GM18909 (cell line): ENCODE measurements around the gene LINC01488.

Source experiments
- ATAC-seq: cut with Tn5 transposase; IDR thresholded peaks from one replicate; pipeline ENCODE4 v1.9.1; 2021; ENCODE audit warnings: mild to moderate bottlenecking; ENCODE audit not compliant: unreplicated experiment, poor library complexity

LINC01488 gene

DNA sequence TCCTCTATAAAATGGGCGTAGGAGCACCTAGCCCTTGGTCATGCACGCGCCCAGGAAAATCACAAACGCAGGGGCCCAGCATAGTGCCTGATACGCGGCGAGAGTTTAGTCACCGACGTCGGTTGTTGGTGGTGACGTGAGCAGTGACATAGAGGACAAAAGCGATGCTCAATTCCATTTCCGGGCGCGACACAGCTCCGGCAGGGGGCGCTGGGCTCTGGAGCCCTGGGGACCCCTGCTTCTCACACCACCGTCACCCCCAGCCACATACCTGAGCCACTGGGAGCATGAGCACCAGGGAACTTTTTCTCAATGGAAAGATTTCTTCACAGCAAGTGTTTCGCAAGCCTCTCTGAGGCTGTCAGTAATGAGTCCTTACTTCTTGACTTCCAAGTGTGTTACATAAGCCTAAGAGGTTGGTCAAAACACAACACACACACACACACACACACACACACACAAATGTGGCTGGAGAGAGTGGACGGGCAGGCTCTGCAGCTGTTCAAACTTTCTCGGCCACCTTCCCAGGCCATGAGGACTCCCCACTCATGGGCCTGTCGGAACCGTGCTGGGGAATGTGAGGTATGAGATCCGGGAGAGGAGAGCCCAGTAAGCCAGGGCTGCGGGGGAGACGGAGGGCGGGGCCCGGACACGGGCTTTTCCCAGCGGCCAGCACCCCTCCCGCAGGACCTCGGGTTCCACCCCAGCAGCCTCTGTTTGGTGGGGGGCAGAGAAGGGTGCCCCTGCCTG is 36.9 kb upstream of the LINC01488 start:
- ATAC-seq, result no peak

DNA sequence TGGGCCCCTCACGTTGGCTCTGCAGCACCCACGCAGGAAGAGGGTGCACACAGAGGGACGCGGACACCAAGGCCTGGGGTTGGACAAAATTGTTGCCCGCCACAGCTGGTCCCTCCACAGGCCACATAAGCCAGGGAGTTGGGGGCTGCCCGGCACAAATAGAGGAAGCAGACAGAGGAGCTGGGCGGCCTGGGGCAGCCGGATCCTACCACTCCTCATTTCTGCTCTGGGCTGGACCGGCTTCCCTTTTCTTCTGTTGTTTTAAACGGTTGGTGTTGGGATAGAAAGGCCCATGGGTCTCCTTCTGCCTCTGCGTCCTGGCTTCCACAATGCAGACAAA is 36.4 kb upstream of the LINC01488 start:
- no peak for ATAC-seq

DNA sequence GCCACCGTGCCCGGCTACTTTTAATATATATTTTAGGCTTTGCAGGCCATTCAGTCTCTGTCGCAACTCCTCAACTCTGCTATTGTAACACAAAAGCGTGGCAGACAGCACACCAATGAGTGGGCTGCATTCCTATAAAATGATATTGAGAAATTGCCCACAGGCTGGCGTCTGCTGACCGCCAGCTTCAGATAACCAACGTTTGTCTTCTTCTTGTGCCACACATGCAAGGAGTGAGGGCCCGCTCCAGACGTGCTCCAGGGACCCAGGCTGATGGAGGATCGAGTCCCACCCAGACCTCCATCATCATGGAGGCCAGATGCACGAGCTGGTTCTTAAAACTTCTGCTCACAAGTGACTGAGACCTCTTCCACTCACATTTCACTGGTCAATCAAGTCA is 35.4 kb upstream of the LINC01488 start:
- ATAC-seq, result no peak

DNA sequence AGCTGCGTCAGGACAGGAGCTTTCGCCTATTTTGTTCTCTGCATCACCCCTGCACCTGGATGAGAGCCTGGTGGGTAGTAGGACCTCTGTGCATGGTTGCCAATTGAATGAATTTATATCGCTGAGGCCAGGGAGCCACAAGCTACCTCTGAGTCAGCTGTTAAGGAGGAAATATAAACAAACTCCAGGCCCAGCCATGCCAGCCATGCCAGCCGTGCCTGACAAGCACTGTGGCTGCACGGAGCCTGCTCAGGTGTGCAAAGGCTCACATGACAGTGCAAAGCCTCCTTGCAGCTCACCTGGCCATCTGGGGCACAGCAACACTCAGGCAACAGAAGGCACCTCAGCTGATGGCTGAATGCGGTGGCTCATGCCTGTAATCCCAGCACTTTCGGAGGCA is 33.7 kb upstream of the LINC01488 start:
- no peak for ATAC-seq

DNA sequence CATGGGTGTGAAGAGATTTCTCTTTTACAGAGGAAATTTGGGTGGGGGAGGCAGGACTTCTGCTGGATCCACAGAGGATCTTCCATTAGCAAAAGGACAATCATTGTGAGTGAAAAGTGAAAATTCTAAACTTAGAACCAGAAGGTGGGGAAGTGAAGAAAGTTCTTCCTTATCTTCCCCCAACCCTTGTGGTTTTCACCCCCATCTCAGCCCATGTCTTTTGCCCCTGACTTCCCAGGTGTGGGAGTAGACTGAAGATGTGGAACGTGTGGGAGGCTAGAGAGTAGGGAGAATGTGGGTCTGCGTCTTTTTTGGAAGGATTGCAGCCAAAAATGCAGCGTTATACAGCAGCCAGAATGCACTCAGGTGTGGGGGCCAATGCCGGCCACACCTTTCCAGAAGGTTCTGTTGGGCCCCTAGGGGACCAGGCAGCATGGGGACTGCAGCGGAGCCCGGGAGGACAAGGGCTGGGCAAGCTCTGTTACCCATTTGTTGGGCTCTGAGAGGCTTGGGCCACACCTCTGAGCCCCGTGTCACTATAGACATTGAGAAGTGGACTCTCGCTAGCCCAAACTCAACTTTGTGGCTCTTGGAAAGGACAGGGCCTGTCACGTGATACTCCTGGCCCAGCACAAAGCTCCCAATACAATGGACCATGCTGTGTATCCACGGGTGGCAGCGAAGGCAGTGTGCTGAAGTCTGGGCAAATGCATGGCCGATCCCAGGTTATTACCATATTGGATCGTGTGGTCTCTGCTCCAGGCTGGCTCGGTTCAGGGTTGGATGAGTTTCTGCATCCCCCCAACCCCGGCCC is 32.8 kb upstream of the LINC01488 start:
- no peak for ATAC-seq

DNA sequence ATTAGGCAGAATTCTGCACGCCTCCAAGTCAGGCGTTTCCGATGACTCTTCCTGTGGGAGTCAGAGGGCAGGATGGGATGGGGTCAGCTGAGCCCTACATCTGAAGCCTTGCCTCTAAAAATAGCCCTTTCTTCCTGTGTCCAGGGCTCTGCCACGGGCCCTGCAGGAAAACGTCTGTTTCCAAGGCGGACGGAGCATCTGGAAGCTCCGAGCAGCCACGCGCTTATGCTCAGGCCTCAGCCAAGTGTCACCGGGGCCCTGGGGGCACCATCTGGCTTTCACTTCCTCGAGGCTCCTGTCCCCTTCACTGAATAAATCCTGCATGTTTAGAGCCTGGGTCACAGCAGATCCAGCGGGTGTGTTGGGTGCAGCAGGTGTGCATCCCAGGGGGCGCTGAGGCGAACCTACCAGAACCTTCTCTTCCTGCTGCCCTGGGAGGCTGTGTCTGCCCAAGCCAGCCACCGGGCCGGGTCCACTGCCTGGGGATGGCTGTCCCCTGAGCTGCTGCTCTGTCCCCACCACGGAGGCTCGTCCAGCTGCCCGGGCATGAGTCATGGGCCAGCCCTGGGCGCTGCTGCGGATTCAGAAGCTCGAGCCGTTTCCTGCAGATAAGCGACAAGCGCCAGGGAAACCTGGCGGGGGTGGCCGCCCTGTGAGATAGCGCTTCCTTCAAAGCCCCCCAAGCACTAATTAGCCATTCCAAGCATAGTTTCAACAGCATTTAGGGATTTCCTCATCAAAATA is 32.0 kb upstream of the LINC01488 start:
- no peak for ATAC-seq

GRCh38 chr11:69450064-69450856 is 31.2 kb upstream of the LINC01488 start:
- no peak for ATAC-seq

DNA sequence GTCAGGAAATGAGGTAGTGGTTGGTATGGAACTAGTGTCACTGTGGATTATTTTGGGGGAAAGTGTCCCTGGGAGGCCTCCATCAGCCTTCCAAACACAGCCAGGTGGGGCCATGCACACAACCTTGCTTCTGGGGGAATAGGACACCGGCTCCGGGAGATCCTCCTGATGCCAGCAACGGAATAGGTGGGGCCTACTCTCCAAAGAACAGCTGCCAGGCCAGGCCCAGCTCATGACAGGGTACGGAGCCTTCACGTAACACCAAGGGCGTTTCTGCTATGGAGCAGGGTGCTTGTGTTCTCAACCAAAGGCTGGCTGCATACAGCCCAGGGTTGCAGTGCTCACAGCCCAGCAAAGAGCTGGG is 30.6 kb upstream of the LINC01488 start:
- no peak for ATAC-seq

GRCh38 chr11:69451289-69451688 is 30.2 kb upstream of the LINC01488 start:
- ATAC-seq, result no peak

DNA sequence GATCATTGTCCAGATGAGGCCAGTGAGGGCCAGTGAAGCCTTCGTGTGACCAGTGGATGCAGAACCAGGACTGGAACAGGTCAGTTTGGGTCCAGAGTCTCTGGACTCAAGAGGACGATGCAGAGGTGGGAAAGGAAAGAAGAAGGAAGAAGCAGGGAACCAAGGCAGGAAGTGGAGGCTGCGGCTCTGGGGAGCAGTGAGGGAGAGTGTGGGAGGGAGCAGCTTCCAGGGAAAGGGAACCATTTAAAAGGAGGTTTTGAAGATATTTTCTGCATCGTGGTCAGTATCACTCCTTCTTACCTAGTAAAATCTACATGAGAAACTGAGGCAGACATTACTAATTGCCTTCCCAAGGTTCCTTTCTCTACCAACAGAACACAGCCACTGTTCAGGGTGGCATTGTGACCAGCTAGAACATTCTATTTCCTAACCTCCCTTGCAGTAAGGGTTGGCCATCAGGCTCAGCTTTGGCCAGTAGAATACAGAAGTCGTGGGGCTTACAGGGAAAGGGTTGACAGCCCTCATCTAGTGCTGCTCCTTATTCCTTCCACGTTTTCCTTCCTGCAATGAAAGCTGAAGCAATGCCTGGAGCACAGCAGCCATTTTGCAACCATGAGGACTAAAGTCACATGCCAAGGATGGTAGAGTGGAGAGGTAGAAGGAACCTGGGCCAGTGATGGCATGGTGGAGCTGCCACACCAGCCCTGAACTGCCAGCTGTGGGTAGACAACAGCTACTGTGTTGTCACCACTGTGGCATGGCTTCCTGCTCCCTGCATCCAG is 29.1 kb upstream of the LINC01488 start:
- ATAC-seq, result no peak

DNA sequence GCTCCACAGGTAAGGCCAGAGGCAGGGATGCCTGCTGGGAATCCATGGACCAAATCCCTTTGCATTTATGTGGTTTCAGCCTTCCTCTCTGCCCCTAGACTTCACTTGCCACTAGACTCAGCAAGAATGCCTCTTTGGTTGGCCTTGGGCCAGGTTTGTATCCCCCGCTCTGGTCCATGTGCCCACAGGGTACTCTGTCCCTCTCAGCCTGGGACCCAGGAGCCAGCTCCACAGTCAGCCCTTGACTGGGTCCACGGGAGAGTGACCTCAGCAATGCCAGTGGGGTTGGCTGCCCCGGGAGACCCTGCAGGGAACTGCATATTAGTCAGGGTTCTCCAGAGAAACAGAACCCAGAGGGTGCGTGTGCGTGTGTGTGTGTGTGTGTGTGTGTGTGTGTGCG is 28.3 kb upstream of the LINC01488 start:
- no peak for ATAC-seq

- ATAC-seq, result no peak
Observed at GRCh38 chr11:69454018-69454417, 27.4 kb upstream of the LINC01488 start.

DNA sequence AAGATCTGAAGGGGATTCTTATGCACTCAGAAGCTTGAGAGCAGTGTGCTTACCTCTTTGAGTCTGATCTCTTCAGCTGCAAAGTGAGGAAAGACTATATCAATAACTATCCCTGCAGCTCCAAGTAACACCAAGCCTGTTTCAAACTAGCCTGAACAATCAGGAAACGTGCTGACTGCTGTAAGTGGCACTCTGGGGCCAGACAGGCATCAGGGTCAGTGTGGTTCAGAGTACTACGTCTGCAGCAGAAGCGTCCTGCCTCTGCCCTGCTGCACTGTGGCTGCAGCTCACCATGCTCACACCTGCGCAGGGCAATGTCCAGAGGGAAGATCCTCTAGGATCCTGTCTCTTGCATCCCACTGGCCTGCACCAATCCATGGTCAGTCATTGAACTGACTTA is 25.5 kb upstream of the LINC01488 start:
- no peak for ATAC-seq

- no peak for ATAC-seq
Observed at GRCh38 chr11:69456712-69457111, 24.8 kb upstream of the LINC01488 start.

DNA sequence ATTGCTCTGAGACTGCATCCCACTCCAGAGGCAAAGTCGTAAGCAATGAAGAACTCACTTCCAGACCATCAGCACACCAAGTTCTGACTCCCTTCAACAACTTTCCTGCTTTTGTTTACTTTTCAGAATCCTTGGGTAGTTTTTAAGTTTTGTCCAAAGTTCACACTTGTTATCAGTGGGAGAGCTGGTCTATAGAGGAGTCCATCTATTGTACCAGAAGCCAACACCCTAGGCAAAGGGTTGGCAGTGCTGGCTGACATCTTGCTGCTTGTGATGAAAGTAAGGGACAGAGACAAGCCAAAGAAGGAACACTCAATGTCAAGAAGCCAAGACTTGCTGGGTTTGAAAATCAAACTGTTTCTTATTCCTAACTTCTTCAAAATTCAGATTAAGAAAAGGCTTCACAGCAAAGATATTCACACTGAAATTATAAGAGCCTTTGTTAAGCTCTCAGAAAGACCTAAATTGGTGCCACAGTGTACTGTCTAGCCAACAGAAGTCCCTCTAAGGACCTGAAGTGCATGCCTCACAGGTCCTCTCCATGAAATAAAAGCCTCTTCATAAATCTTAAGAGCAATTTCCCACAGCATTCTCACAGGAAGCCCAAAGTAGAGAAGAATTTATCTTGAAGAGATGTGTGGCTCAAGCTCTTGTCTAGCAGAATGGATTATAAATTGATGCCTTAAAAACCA is 21.5 kb upstream of the LINC01488 start:
- no peak for ATAC-seq

DNA sequence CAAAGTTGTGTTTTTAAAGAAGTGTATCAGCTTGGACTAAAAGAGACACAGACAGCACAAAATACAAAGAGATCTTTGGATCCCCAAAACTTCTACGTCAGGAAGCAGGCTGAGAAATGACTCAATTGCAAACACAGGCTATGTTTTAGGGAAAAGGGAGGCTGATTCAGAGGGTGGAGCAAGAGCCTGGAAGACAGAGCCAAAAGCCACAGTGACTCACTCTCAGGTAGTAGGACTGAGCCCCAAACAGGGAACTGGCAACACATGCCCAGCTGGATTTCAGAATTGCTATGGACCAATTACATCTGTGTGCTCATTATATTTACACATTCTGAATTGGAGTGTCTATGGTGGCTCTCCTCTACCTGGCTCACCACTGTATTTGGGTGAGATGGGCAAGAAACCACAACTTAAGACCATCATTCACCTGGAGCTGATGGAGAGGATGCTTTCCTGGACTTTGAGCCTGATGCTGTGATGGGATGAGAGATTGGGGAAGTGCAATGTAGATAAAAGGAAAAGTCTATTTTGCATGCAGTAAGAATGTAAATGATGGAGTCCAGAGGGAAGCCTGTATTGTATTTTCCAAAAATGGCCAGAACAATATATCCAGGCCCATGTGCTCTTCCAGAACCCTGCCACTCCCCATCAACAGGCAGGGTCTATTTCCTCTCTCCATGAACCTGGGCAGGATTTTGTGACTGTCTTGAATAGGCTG is 20.8 kb upstream of the LINC01488 start:
- ATAC-seq, result no peak

- no peak for ATAC-seq
Observed at GRCh38 chr11:69461272-69461962, 20.0 kb upstream of the LINC01488 start.
